HepG2 (cell line): ENCODE data around the gene HOXC9. TPM values are rescaled to one million over a fixed set of nuclear protein-coding genes. Genes with fewer than 3 reads are reported as not detected.

Source experiments
- ARID2 ChIP-seq: sonication (generic); formaldehyde crosslinking; IDR thresholded peaks from 2 replicates; pipeline ENCODE4 v1.8.1; 2022; ENCODE audit warnings: mild to moderate bottlenecking, missing genetic modification reagents, borderline replicate concordance
- EEA1 ChIP-seq: sonication (generic); formaldehyde crosslinking; IDR thresholded peaks from 2 replicates; pipeline ENCODE4 v1.5.1; 2020; ENCODE audit warnings: mild to moderate bottlenecking, missing genetic modification reagents, borderline replicate concordance
- EED ChIP-seq: sonication (generic); formaldehyde crosslinking; IDR thresholded peaks from 2 replicates; pipeline ENCODE4 v1.5.0; 2020; ENCODE audit warnings: mild to moderate bottlenecking, missing genetic modification reagents
- HNRNPLL ChIP-seq: fragments of 200-400 bp; formaldehyde crosslinking; IDR thresholded peaks from 2 replicates; pipeline ENCODE4 v1.6.1; 2017; ENCODE audit warnings: mild to moderate bottlenecking, low read depth, low read length; ENCODE audit not compliant: poor library complexity, severe bottlenecking
- KDM6A ChIP-seq: IDR thresholded peaks from 2 replicates; pipeline ENCODE4 v1.6.1; 2016; ENCODE audit warnings: low read depth
- RBFOX2 ChIP-seq: fragments of 200-400 bp; formaldehyde crosslinking; IDR thresholded peaks from 2 replicates; pipeline ENCODE4 v1.6.1; 2017; ENCODE audit warnings: low read depth, mild to moderate bottlenecking, low read length
- REST ChIP-seq, 2 experiments: IDR thresholded peaks; 2 replicates each; pipeline ENCODE4 v1.6.1; 2011 to 2012; ENCODE audit warnings: low read length in 2 of 2, borderline replicate concordance in 1 of 2, low read depth in 1 of 2, mild to moderate bottlenecking in 1 of 2, moderate library complexity in 1 of 2
- RXRA ChIP-seq: sonication (generic); formaldehyde crosslinking; IDR thresholded peaks from 2 replicates; pipeline ENCODE4 v1.5.1; 2020; ENCODE audit warnings: missing genetic modification reagents
- SALL2 ChIP-seq: sonication (generic); formaldehyde crosslinking; IDR thresholded peaks from 2 replicates; pipeline ENCODE4 v1.8.1; 2023; ENCODE audit warnings: mild to moderate bottlenecking, missing genetic modification reagents, inconsistent platforms
- THAP8 ChIP-seq: sonication (generic); formaldehyde crosslinking; IDR thresholded peaks from 2 replicates; pipeline ENCODE4 v1.5.1; 2020; ENCODE audit warnings: missing genetic modification reagents, mild to moderate bottlenecking, borderline replicate concordance
- XRCC5 ChIP-seq: fragments of 200-400 bp; formaldehyde crosslinking; optimal IDR thresholded peaks from 2 replicates; pipeline ENCODE3; 2017; ENCODE audit warnings: mild to moderate bottlenecking, low read length
- ZBTB38 ChIP-seq: sonication (generic); formaldehyde crosslinking; IDR thresholded peaks from 2 replicates; pipeline ENCODE4 v1.5.1; 2020; ENCODE audit warnings: mild to moderate bottlenecking, missing genetic modification reagents
- ZGPAT ChIP-seq: IDR thresholded peaks from 2 replicates; pipeline ENCODE4 v1.6.1; 2016; ENCODE audit warnings: mild to moderate bottlenecking
- ZMYM2 ChIP-seq: sonication (generic); formaldehyde crosslinking; IDR thresholded peaks from 2 replicates; pipeline ENCODE4 v1.8.0; 2022; ENCODE audit warnings: mild to moderate bottlenecking, missing genetic modification reagents
- ZNF18 ChIP-seq: sonication (generic); formaldehyde crosslinking; IDR thresholded peaks from 2 replicates; pipeline ENCODE4 v1.8.0; 2022; ENCODE audit warnings: mild to moderate bottlenecking, missing genetic modification reagents; ENCODE audit not compliant: insufficient replicate concordance
- ZNF383 ChIP-seq: sonication (generic); formaldehyde crosslinking; IDR thresholded peaks from 2 replicates; pipeline ENCODE4 v1.4.0; 2020; ENCODE audit warnings: missing genetic modification reagents, mild to moderate bottlenecking, borderline replicate concordance
- ZNF598 ChIP-seq: sonication (generic); formaldehyde crosslinking; IDR thresholded peaks from 2 replicates; pipeline ENCODE4 v1.5.1; 2020; ENCODE audit warnings: mild to moderate bottlenecking, missing genetic modification reagents, borderline replicate concordance
- ZNF747 ChIP-seq: sonication (generic); formaldehyde crosslinking; IDR thresholded peaks from 2 replicates; pipeline ENCODE4 v1.8.1; 2023; ENCODE audit warnings: missing genetic modification reagents, mild to moderate bottlenecking, borderline replicate concordance
- ZNF772 ChIP-seq: sonication (generic); formaldehyde crosslinking; IDR thresholded peaks from 2 replicates; pipeline ENCODE4 v1.5.0; 2020; ENCODE audit warnings: mild to moderate bottlenecking, missing genetic modification reagents
- ZSCAN31 ChIP-seq: sonication (generic); formaldehyde crosslinking; IDR thresholded peaks from 2 replicates; pipeline ENCODE4 v1.5.0; 2020; ENCODE audit warnings: low read depth, mild to moderate bottlenecking, missing genetic modification reagents
- polyA plus RNA-seq, 8 experiments: library from polyadenylated mRNA; depleted of rRNA in 3 of 8; stranded (reverse) in 7 of 8; unstranded in 1 of 8; fragments of >200 nt; fragmentation: Illumina TruSeq in 4 of 8; extraction: Trizol in 4 of 8; gene quantifications; 2 replicates each; pipeline versions ENCODE4 v1.2.1 to v1.2.3, GENCODE V29; 2011 to 2016; ENCODE audit warnings: low read depth in 4 of 8, missing spikeins in 1 of 8, mixed read lengths in 1 of 8; ENCODE audit not compliant: insufficient read depth in 1 of 8
- total RNA-seq, 5 experiments: library from RNA; depleted of rRNA; stranded (reverse); fragments of >200 nt; fragmentation: Illumina TruSeq; extraction: Trizol; gene quantifications; 2 replicates each; pipeline ENCODE4 v1.2.3, GENCODE V29; 2016; ENCODE audit warnings: low read depth in 1 of 5

The HOXC9 gene
- total and polyA plus RNA-seq, 2 of the 13 experiments (the other 11 are each of a cell fraction or from before 2014, with no cell fraction given): 0.11 to 1.1 TPM

GRCh38 chr12:54000116-54001114 is at the start of gene HOXC9 (continued):
- peak; percentile 45; the same call in 1 of the 2 replicates for TF ChIP-seq ZGPAT
- TF ChIP-seq ARID2: 0 out of 2 replicates have a peak, but pooled peaks have one; percentile 38
- peak; percentile 58 for TF ChIP-seq SALL2 (CRISPR knock-in tag)
- peak; percentile 59 for TF ChIP-seq RBFOX2
- no peak for TF ChIP-seq ZNF18 (CRISPR knock-in tag)
- TF ChIP-seq ZBTB38 (CRISPR knock-in tag): peak; percentile 65; the same call in 1 of the 2 replicates
- 0 out of 2 replicates have a peak, but pooled peaks have one; percentile 22 for TF ChIP-seq ZSCAN31 (CRISPR knock-in tag)
- TF ChIP-seq EEA1 (CRISPR knock-in tag): peak; percentile 64
- TF ChIP-seq ZNF747 (CRISPR knock-in tag): no peak
- TF ChIP-seq KDM6A (CRISPR knock-in tag): no peak
- TF ChIP-seq ZNF383 (CRISPR knock-in tag): no peak
- TF ChIP-seq RXRA (CRISPR knock-in tag): 0 out of 2 replicates have a peak, but pooled peaks have one; percentile 24
- TF ChIP-seq XRCC5: peak; percentile 16
- 0 out of 2 replicates have a peak, but pooled peaks have one; percentile 34 for TF ChIP-seq ZNF598
- TF ChIP-seq THAP8 (CRISPR knock-in tag): no peak
- TF ChIP-seq REST (IDR thresholded peaks at IDR 0.05; ENCODE audit: borderline replicate concordance in 1 of 2, low read depth in 1 of 2, low read length in 2 of 2): no peak
- TF ChIP-seq EED (CRISPR knock-in tag): 0 out of 2 replicates have a peak, but pooled peaks have one; percentile 27
- peak; percentile 19; the same call in 1 of the 2 replicates for TF ChIP-seq ZNF772
- peak; percentile 48 for TF ChIP-seq HNRNPLL
- no peak for TF ChIP-seq ZMYM2 (CRISPR knock-in tag)
